Fibroblast of villous mesenchyme (primary cell): ENCODE results near the gene C1QB. TPM values are rescaled to one million over a fixed set of nuclear protein-coding genes. Genes with fewer than 3 reads are reported as not detected.

Experiments
- DNase-seq: peaks from one replicate; pipeline ENCODE4 v3.0.0-alpha.2; 2010; ENCODE audit warnings: low read depth
- H3K4me3 ChIP-seq: 2 replicates; pipeline ENCODE4 v1.5.1; 2011; ENCODE audit warnings: low read depth, mild to moderate bottlenecking, low read length
- CTCF ChIP-seq: IDR thresholded peaks from 2 replicates; pipeline ENCODE4 v1.5.1; 2012; ENCODE audit warnings: low read depth, mild to moderate bottlenecking, low read length; ENCODE audit not compliant: insufficient read depth
- total RNA-seq: library from RNA; depleted of rRNA; stranded (reverse); fragments of >200 nt; gene quantifications from 2 replicates; pipeline ENCODE4 v1.2.3, GENCODE V29; 2012

C1QB gene
- total RNA-seq, result not detected in 2 replicates

GRCh38 chr1:22652881-22653316, at the start of gene C1QB:
C1QB (plus strand) TSS chr1:22653236; CDS start chr1:22659463, 6,227 bp downstream.
- no peak within 1 kb of the TSS for H3K4me3 ChIP-seq
- no peak for DNase-seq
- TF ChIP-seq CTCF, result no peak

GRCh38 chr1:22606161-22606560, 46.9 kb upstream of the C1QB start:
- no peak for TF ChIP-seq CTCF
- H3K4me3 ChIP-seq, result no peak overlapping the region
- no peak for DNase-seq

- H3K4me3 ChIP-seq, result no peak overlapping the region
- no peak for DNase-seq
- no peak for TF ChIP-seq CTCF
These were observed 45.9 kb upstream of the C1QB start for GRCh38 chr1:22607154-22607553.

GRCh38 chr1:22608361-22608760, 44.7 kb upstream of the C1QB start:
- no peak for TF ChIP-seq CTCF
- no peak for DNase-seq
- H3K4me3 ChIP-seq, result no peak overlapping the region

GRCh38 chr1:22609291-22609690, 43.7 kb upstream of the C1QB start:
- DNase-seq, result no peak
- H3K4me3 ChIP-seq, result no peak overlapping the region
- TF ChIP-seq CTCF, result no peak

GRCh38 chr1:22611530-22611947, 41.5 kb upstream of the C1QB start:
- no peak overlapping the region for H3K4me3 ChIP-seq
- no peak for TF ChIP-seq CTCF
- DNase-seq, result peak; percentile 63
